TTC549 (cell line): ENCODE results near the gene SH3TC1.

Experiments used
- FAIRE-seq: peaks from 2 replicates; lab custom pipeline; 2012; peaks lifted over from hg19 to GRCh38; lab: Jason Lieb, UNC

SH3TC1 gene

GRCh38 chr4:8231551-8232049 is 32.5 kb downstream of the SH3TC1 start:
- FAIRE-seq = no peak

GRCh38 chr4:8232748-8233147 is 33.7 kb downstream of the SH3TC1 start:
- no peak for FAIRE-seq

- no peak for FAIRE-seq
Observed at GRCh38 chr4:8233672-8234484, 34.8 kb downstream of the SH3TC1 start.

- FAIRE-seq = no peak
Observed at GRCh38 chr4:8234715-8235114, 35.6 kb downstream of the SH3TC1 start.

GRCh38 chr4:8235224-8235623 is 36.1 kb downstream of the SH3TC1 start:
- no peak for FAIRE-seq

- no peak for FAIRE-seq
Observed at GRCh38 chr4:8235686-8236085, 36.6 kb downstream of the SH3TC1 start.

GRCh38 chr4:8236106-8236919 is 37.2 kb downstream of the SH3TC1 start:
- no peak for FAIRE-seq

GRCh38 chr4:8236920-8237195 is 37.8 kb downstream of the SH3TC1 start:
- no peak for FAIRE-seq

GRCh38 chr4:8237256-8237989 is 38.3 kb downstream of the SH3TC1 start:
- FAIRE-seq = no peak

GRCh38 chr4:8238036-8238511 is 39.0 kb downstream of the SH3TC1 start:
- FAIRE-seq = no peak

- FAIRE-seq = no peak
Observed at GRCh38 chr4:8238515-8239053, 39.5 kb downstream of the SH3TC1 start.

- FAIRE-seq = no peak
Observed at GRCh38 chr4:8239226-8239625, 40.1 kb downstream of the SH3TC1 start.

GRCh38 chr4:8239661-8240060 is 40.6 kb downstream of the SH3TC1 start:
- FAIRE-seq = no peak

- FAIRE-seq = no peak
Observed at GRCh38 chr4:8240211-8241041, 41.3 kb downstream of the SH3TC1 start.

GRCh38 chr4:8241211-8241779 is 42.2 kb downstream of the SH3TC1 start:
- FAIRE-seq = no peak

- FAIRE-seq = no peak
Observed at GRCh38 chr4:8241895-8242696, 43.0 kb downstream of the SH3TC1 start.

GRCh38 chr4:8242782-8243560 is 43.9 kb downstream of the SH3TC1 start:
- FAIRE-seq = no peak

- FAIRE-seq = no peak
Observed at GRCh38 chr4:8244001-8244757, 45.1 kb downstream of the SH3TC1 start.
